Left lung (tissue), 10 donors: Measurements from ENCODE around the gene SLC35F3. TPM values are rescaled to one million over a fixed set of nuclear protein-coding genes. Genes with fewer than 3 reads are reported as not detected.
A peak's percentile ranks its signal among the peaks of the same experiment; 100 is the strongest.

Experiments used
- ATAC-seq: fragments of 200-7000 bp; cut with Tn5 transposase; one replicate; pipeline ENCODE4 v1.9.1; 2020; ENCODE audit warnings: moderate library complexity
- DNase-seq, 4 donors: peaks; one replicate each; pipeline ENCODE4 v3.0.0-alpha.2; 2013 to 2020
- H3K27ac ChIP-seq, 2 donors: fragments of 200-600 bp; sonication (generic) in 1 of 2; one replicate each; pipeline versions ENCODE4 v1.5.0 to v1.8.0; 2020 to 2021
- H3K27me3 ChIP-seq, 2 donors: fragments of 200-600 bp; sonication (generic) in 1 of 2; one replicate each; pipeline versions ENCODE4 v1.5.0 to v1.8.0; 2020 to 2021
- H3K36me3 ChIP-seq, 2 donors: fragments of 200-600 bp; sonication (generic) in 1 of 2; one replicate each; pipeline versions ENCODE4 v1.5.0 to v1.8.0; 2020 to 2021
- H3K4me1 ChIP-seq, 2 donors: fragments of 200-600 bp; one replicate each; pipeline ENCODE4 v1.8.0; 2021
- H3K4me3 ChIP-seq, 2 donors: fragments of 200-600 bp; sonication (generic) in 1 of 2; one replicate each; pipeline versions ENCODE4 v1.5.0 to v1.8.0; 2020 to 2021; ENCODE audit warnings: mild to moderate bottlenecking in 1 of 2
- H3K9me3 ChIP-seq, 2 donors: fragments of 200-600 bp; sonication (generic) in 1 of 2; one replicate each; pipeline versions ENCODE4 v1.5.0 to v1.8.0; 2020 to 2021
- intact Hi-C, 2 donors: fragments of 100-400 bp; cut with DNase I; formaldehyde crosslinking; loops; one replicate each; pipeline versions ENCODE4 v1.11.2 to v1.14.2; 2022
- polyA plus RNA-seq, 6 donors: library from polyadenylated mRNA; unstranded; fragments of 120-200 nt; gene quantifications; one replicate each; pipeline ENCODE4 v1.2.1, GENCODE V29; 2013; ENCODE audit not compliant: insufficient read length in 6 of 6
- total RNA-seq, 2 donors: library from RNA; stranded (reverse); fragmentation: NEBNext Ultra II Directional; extraction: Animal tissue kit (Norgen Biotek cat#: 25700); gene quantifications; one replicate each; pipeline ENCODE4 v1.2.1, GENCODE V29; 2021
- TF ChIP-seq, protein P1 (sequence below), 2 donors: fragments of 200-600 bp; sonication (generic) in 1 of 2; IDR thresholded peaks; one replicate each; pipeline versions ENCODE4 v1.5.0 to v1.8.0; 2021; ENCODE audit warnings: antibody characterized with exemption in 2 of 2
- donor health status: DM: no; HTN: yes; CAD: no.
- donor health status: DM: no; HTN: no; CAD: no.

The SLC35F3 gene
- total and polyA plus RNA-seq, 8 donors: 0.58 to 1.9 (median 1.5) TPM

DNA sequence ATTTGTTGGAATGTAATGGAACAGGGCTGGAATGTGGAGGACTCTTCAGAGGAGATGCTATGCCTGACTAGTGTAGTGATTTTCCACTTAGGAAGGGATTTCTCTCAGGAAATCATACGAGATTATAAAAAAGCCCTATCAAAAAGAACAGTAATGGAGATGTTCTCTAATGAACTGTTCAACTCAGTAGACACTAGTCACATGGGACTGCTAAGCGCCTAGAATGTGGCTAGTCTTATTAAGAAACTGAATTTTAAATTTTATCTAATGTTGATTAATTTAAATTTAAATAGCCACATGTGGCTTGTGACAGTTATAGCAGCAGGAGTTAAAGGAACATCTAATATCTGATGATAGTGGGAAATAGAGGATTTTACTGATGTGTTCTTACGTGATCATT, 94.0 kb downstream of the SLC35F3 start:
- TF ChIP-seq, protein P1, sequence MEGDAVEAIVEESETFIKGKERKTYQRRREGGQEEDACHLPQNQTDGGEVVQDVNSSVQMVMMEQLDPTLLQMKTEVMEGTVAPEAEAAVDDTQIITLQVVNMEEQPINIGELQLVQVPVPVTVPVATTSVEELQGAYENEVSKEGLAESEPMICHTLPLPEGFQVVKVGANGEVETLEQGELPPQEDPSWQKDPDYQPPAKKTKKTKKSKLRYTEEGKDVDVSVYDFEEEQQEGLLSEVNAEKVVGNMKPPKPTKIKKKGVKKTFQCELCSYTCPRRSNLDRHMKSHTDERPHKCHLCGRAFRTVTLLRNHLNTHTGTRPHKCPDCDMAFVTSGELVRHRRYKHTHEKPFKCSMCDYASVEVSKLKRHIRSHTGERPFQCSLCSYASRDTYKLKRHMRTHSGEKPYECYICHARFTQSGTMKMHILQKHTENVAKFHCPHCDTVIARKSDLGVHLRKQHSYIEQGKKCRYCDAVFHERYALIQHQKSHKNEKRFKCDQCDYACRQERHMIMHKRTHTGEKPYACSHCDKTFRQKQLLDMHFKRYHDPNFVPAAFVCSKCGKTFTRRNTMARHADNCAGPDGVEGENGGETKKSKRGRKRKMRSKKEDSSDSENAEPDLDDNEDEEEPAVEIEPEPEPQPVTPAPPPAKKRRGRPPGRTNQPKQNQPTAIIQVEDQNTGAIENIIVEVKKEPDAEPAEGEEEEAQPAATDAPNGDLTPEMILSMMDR (IDR thresholded peaks at IDR 0.05): no peak
- intact Hi-C loops: no loop called here
- H3K27me3 ChIP-seq: no peaks in the 10 kb centered on the region
- H3K4me1 ChIP-seq: no peaks in the 10 kb centered on the region
- H3K36me3 ChIP-seq: no peaks in the 10 kb centered on the region
- no peaks in the 10 kb centered on the region for H3K9me3 ChIP-seq
- no peak overlapping the region for H3K4me3 ChIP-seq
- DNase-seq (no peak), ATAC-seq (peak; percentile 44)
- H3K27ac ChIP-seq: no peak overlapping the region

DNA sequence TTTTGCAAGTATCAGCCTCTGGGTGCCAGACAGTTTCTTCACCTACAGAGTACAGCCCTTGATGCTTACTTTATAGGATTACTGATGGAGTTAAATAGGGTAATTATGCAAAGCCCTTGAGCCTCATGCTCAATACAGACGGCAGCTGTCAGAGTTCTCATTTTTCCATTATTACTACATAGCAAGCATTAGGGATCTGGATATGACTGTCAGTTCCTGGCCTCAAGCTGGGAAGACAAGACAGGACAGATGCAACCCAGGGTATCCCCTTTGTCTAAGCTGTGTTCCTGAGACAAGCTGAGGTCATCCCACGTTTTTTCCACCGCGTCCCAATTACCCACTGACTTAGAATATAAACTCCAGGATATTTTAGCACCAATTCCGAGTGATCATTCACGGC, 94.4 kb downstream of the SLC35F3 start:
- intact Hi-C loops: no loop called here
- H3K27ac ChIP-seq: no peak overlapping the region
- no peaks in the 10 kb centered on the region for H3K36me3 ChIP-seq
- H3K9me3 ChIP-seq: no peaks in the 10 kb centered on the region
- ATAC-seq (no peak), DNase-seq (no peak)
- H3K4me3 ChIP-seq: no peak overlapping the region
- no peaks in the 10 kb centered on the region for H3K27me3 ChIP-seq
- TF ChIP-seq, protein P1 (IDR thresholded peaks at IDR 0.05): no peak
- H3K4me1 ChIP-seq: no peaks in the 10 kb centered on the region

DNA sequence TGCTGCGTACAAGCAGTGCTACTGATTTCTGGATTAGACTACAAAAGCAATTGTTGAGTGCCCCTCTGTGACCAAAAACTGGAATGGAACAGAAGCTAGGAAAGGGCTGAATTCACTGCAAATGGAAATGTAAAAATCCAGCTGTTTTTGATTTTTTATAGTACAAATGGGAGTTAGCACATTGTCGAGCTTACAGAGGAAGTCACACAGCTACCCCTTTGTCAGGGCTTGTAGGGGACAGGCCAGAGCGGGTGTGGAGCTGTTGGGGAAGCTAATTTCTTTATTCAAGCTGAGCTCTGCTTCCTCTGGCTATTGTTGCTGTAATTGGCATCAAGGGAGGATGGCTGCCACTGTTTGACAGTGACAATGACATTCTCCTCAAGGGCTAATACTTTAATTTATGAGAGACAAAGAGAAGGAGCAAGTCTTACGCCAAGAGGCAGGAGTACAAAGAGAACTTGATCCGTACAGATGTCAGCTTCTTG, 96.1 kb downstream of the SLC35F3 start:
- Histone ChIP-seq H3K4me1 (no peaks in the 10 kb centered on the region), H3K27me3 (no peaks in the 10 kb centered on the region), H3K4me3 (no peak overlapping the region), H3K9me3 (no peaks in the 10 kb centered on the region), H3K27ac (no peak overlapping the region), H3K36me3 (no peaks in the 10 kb centered on the region)
- TF ChIP-seq, protein P1 (IDR thresholded peaks at IDR 0.05): no peak
- intact Hi-C loops: no loop called here
- ATAC-seq: no peak
- DNase-seq: no peak

DNA sequence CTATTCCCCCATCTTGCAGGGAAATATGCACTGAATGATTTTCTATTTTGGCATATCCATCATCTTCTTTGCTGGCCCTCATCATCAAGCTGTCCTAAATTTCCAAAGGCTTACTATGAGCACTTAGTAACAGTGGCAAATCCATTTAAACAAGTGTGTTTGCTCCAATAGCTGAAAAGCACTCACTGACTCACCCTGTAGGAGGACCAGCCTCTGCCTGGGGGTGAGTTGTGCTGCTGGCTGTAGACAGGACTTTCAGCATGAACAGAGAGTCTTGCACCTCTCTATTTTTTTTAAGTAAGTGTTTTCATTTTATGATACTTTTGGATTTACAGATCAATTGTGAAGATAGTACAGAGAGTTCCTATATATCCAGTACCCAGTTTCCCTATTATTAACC, 97.3 kb downstream of the SLC35F3 start:
- Histone ChIP-seq H3K27ac (no peak overlapping the region), H3K36me3 (no peaks in the 10 kb centered on the region), H3K27me3 (no peaks in the 10 kb centered on the region), H3K9me3 (no peaks in the 10 kb centered on the region), H3K4me3 (no peak overlapping the region), H3K4me1 (no peaks in the 10 kb centered on the region)
- TF ChIP-seq, protein P1 (IDR thresholded peaks at IDR 0.05): no peak
- ATAC-seq (peak; percentile 22), DNase-seq (no peak)
- intact Hi-C loops: no loop called here

DNA sequence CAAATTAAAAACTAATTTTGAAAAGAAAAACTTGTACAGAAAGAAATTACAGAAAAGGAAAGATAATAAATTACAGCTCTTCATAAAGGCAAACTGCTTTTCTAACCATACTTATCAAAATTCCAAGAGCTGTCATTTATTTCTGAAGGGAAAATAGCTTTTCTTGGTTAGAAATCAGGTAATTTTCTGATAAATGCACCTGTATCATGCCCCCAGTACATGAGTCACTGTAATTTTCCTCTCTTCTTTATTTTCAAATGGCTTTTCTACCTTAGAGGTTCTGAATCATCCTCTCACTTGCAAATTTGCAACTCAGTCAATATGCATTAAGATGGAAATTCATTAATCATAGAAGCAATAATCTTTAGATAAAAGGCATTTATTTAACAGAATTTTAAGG, 100.1 kb downstream of the SLC35F3 start:
- H3K9me3 ChIP-seq: peaks cover 0 to 6% of the 10 kb centered on the region in 2 donors
- intact Hi-C loops: no loop called here
- H3K27me3 ChIP-seq: no peaks in the 10 kb centered on the region
- no peak overlapping the region for H3K27ac ChIP-seq
- no peak for DNase-seq
- H3K36me3 ChIP-seq: no peaks in the 10 kb centered on the region
- no peak overlapping the region for H3K4me3 ChIP-seq
- TF ChIP-seq, protein P1 (IDR thresholded peaks at IDR 0.05): no peak
- no peak for ATAC-seq
- no peaks in the 10 kb centered on the region for H3K4me1 ChIP-seq
